ENCODE results near the gene CYP2E1.
A peak's percentile ranks its signal among the peaks of the same experiment; 100 is the strongest.
"Not testable (repeated sequence)": the region's sequence is repeated elsewhere in the genome, so short reads cannot be mapped to it uniquely, and the experiment has no call there.

Gene CYP2E1

DNA sequence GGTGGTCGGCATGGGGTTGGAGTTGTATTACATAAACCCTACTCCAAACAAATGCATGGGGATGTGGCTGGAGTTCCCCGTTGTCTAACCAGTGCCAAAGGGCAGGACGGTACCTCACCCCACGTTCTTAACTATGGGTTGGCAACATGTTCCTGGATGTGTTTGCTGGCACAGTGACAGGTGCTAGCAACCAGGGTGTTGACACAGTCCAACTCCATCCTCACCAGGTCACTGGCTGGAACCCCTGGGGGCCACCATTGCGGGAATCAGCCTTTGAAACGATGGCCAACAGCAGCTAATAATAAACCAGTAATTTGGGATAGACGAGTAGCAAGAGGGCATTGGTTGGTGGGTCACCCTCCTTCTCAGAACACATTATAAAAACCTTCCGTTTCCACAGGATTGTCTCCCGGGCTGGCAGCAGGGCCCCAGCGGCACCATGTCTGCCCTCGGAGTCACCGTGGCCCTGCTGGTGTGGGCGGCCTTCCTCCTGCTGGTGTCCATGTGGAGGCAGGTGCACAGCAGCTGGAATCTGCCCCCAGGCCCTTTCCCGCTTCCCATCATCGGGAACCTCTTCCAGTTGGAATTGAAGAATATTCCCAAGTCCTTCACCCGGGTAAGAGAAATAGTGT, at the start of gene CYP2E1:
Gene CYP2E1, plus strand, starts transcription at position 407 of the 632 bp plus-strand sequence. Its CDS starts 33 bp downstream, at position 440.
- DNase-seq (ENCODE audit: low read depth) = no peak

DNA sequence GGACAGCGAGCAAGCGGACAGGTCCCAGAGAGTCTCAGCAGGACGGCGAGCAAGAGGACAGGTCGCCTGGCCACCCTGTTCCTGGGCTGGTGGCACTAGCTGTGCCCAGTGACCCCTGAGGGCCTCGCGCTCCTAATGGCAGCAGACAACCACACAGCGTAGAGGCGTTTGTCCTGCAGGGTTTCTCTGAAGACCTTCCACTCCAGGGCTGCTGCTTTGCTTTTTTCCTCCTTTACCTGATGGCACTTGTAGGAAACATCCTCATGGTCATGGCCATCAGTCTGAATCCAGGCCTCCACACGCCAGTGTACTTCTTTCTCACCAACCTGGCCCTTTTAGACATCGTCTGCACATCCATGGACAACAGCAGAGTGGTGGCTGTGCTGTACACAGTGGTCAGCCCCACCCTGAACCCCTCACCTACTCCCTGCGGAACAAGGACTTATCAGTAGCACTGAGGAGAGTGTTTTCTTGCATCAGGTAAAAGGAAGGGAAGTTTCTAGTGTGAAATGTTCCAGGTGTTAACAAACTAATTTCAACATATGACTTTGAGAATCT, 46.0 kb upstream of the CYP2E1 start:
- DNase-seq (ENCODE audit: low read depth) = no peak

DNA sequence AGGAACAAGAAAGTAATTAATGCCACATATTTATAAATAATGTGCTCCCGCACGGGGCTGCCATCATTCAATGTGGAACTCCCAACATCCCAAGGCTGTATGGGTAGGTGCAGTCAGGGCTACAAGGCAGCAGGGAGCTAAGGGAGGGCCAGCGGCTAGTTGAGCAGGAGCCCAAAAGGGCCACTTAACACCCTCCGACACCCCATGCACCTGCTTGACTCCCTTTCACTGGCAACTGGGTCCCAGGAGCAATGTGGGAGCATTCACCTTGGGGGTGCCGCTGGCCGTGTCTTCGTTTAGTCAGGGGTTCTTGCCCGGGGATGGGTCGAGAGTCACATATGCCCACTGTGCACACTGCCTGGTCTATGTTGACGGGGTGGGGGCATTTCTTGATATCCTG, 45.5 kb upstream of the CYP2E1 start:
- no peak for DNase-seq (ENCODE audit: low read depth)

DNA sequence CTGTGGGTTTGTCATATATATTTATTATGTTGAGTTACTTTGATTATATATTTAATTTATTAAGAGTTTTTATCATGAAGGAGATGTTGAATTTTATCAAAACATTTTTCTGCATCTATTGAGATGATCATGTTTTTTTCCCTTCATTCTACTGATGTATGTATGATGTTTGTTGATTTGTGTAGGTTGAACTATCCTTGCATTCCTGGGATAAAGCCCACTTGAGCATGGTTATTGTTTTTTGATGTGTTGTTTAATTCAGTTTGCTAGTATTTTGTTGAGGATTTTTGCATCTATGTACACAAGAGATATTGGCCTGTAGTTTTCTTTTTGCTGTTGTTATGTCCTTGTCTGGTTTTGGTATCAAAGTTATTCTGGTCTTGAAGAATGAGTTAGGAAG, 42.3 kb upstream of the CYP2E1 start:
- no peak for DNase-seq (ENCODE audit: low read depth)

DNA sequence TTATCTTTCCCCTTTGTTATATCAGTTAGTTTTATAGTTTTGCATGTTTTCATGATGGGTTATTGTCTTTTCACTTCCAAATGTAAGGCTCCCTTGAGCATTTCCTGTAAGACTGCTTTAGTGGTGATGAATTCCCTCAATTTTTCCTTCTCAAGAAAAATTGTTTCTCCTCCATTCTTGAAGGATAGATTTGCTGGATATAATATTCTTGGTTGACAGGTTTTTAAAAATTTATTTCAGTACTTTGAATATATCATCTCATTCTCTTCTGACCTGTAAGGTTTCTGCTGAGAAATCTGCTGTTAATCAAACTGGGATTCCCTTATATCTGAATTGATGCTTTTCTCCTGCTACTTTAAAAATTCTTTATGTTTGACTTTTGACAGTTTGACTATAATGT, 40.1 kb upstream of the CYP2E1 start:
- DNase-seq (ENCODE audit: low read depth) = no peak

DNA sequence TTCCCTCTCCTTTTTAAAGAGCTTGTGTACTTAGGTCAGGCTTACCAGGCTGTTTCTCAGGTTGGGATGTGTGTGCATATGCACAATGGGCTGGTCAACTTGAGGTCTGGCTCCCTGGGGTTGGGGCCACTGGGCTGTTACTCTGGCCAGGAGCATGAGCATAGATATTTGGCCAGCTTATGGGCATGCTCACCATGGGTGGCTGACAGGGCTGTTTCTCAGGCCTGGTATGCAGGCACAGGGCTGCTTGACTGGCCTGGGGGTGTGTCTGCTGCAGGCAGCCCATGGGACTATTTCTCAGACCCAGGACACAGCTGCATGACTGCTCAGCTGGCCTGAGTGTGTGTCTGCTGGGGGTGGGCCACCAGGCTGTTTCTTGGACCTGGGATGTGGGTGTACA, 38.8 kb upstream of the CYP2E1 start:
- no peak for DNase-seq (ENCODE audit: low read depth)

DNA sequence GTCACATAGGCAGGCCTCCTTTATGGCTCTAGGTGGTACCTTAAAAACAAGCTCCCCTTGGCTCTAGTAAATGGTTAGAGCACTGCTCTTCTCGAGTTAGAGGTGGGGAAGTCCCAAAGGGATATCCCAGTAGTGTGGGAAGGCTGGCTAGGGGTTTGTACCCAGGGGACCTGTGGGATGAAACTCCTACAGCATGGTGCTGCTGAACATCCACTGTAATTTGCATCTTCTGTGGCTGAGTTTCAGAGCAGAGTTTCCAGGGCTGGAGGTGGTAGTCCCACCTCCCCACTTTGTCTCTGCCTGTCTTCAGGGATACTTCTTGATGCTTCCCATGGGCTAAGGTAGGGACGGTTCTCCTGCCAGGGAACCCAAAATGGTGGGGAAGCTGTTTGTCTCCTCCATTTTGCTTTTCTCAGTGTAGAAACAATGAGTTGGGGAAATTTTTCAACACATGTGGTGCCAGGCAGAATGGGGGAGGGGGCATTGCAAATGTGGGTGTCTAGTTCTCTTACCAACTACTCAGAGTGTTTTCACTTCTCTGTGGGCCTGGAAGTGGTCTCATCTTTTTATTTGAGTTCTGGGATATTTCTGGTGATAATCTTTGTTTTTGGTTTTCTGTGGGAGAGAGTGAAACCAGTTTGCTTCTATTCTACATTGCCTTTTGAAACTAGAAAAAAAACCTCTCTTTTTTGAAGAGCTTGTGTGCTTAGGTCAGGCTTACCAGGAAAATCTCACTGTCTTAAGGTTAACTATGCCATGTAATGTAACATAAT, 37.2 kb upstream of the CYP2E1 start:
- no peak for DNase-seq (ENCODE audit: low read depth)

DNA sequence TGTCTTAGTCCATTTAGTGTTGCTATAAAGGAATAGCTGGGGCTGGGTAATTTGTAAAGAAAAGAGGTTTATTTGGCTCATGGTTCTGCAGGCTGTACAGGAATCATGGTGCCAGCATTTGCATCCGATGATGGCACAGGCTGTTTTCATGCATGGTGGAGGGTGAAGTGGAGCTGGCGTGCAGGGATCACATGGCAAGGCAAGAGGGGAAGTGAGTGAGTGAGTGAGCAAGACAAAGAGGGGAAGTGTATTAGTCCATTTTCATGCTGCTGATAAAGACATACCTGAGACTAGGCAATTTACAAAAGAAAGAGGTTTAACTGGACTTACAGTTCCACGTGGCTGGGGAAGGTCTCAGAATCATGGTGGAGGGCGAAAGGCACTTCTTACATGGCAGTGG, 33.6 kb upstream of the CYP2E1 start:
- not testable (repeated sequence) for DNase-seq (ENCODE audit: low read depth)

DNA sequence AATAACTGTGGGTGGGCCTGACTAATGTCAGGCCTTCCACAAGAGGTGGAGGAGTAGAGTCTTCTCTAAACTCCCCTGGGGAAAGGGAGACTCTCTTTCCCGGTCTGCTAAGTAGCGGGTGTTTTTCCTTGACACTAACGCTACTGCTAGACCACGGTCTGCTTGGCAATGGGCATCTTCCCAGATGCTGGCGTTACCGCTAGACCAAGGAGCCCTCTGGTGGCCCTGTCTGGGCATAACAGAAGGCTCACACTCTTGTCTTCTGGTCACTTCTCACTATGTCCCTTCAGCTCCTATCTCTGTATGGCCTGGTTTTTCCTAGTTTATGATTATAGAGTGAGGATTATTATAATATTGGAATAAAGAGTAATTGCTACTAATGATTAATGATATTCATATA, 29.8 kb upstream of the CYP2E1 start:
- DNase-seq (ENCODE audit: low read depth) = not testable (repeated sequence)

DNA sequence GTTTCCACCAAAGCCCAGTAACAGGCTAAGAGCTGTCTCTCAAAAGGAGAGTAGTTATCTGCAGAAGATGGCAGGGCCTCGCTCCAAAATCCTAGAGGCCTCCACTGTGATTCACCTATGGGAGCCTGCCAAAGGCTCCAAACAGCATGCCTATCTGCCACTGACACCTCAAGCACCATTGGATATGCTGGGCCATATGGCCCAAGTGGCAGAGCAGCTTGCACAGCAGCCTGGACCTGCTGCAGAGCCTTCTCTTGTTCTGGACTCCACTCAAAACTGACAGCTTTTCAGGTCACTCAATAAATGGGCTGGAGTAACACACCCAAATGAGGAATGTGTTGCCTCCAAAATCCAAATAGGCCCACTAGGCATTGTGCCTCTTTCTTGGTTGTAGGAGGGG, 28.0 kb upstream of the CYP2E1 start:
- not testable (repeated sequence) for DNase-seq (ENCODE audit: low read depth)

DNA sequence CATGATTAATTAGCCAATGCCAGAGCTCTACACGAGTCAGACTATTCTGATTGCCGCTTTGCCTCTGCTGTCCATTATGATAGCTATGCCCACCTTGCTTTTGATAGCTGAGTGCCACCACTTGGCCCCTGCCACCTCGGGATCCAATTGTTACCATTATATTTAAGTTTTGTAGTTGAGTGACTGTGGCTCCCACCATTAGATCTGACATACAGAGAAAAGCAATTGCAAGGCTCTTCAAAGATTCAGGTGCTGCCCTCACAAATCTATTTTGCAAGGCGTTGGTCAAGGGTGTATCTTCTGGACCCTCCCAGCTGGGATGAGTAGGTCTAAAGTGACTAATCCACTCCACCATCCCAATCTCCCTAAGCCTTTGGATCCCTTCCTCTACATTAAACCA, 26.3 kb upstream of the CYP2E1 start:
- not testable (repeated sequence) for DNase-seq (ENCODE audit: low read depth)

DNA sequence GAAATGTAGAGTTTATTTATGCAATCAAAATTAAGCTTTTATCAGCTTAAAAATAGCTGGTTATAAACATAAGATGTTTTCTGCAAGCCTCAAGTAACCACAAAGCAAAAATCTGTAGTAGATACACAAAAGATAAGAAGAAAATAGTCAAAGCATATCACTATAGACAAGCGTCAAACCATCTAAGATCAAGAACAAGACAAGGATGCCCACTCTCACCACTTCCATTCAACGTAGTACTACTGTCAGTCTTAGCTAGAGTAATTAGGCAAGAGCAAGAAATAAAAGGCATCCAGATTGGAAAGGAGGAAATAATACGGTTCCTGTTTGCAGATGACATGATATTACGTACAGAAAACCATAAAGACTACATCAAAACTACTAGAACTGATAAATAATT, 17.5 kb upstream of the CYP2E1 start:
- no peak for DNase-seq (ENCODE audit: low read depth)

DNA sequence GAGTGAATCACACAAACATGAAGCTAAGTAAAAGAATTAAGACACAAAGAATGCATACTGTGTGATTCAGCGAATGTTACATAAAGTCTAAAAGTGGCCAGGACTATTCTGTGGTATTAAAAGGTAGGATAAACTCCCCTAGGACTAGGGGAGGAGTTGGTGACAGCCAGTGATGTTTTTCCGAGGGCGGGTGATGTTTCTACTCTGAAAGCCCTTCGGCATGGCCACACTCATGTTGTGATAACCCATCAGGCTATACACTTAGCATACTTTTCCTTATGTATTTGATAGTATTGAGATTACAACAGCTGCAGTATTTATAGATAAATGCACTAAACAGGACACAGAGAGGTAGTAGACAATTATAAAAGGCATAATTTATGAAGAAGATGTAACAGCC, 15.8 kb upstream of the CYP2E1 start:
- DNase-seq (ENCODE audit: low read depth) = no peak

DNA sequence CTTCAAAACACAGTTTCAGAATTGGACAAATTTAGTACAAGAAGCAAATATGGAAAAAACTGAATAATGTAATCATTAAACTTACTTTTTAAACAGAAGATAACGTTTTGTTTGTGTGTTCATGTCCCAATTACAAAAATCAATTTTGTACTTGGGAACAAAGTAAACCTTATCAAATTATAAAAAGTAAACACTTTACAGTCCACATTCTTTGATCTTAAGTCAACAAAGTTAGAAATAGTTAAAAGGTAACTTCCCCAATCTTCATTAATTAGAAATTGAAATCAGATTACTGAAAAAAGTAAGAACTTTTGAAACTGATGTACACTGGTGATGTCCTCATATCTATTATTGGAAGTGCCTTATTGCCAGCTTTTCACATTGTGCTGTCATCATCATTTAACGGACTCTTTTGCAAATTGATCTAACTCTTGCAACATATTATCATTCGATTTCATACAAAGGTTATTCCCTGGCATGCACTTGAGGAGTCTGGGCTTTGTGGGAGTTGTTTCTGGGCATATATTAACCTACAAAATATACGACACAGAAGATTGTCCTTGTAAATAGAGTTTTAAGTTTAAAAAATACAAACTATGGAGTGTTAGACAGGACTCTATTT, 15.1 kb upstream of the CYP2E1 start:
- DNase-seq (ENCODE audit: low read depth) = no peak

DNA sequence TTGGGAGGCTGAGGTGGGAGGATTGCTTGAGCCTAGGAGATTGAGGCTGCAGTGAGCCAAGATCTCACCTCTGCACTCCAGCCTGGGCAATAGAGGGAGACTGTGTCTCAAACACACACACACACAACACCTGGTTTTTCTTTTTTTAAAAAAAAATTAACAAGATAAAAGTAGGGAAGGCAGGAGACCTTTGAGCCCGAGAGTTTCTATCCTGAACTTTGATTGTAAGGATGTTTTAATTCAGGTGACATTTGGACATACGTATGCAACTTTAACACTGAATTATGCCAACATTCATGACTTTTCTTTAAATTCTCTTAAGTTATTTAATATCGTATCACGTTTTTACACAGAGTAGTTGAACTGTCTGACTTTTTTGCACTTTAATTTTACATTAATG, 11.7 kb upstream of the CYP2E1 start:
- DNase-seq (ENCODE audit: low read depth) = no peak

DNA sequence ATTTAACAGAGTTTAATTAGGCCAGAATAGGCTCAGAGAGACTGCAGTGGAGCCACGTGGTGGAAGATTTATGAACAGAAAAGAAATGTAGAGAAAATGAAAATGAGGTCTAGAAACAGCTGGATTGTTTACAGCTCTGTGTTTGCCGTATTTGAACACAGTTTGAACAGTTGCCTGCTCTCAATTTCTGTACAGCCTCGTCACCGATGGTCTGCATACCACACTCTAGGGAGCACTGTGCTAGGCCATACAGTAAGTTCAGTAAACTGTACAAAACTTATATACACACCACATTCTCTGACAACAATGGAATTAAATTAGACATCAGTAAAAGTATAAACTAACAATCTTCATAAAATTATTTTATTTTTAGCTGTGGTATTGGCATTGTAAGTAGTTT, 11.1 kb upstream of the CYP2E1 start:
- DNase-seq (ENCODE audit: low read depth) = no peak

DNA sequence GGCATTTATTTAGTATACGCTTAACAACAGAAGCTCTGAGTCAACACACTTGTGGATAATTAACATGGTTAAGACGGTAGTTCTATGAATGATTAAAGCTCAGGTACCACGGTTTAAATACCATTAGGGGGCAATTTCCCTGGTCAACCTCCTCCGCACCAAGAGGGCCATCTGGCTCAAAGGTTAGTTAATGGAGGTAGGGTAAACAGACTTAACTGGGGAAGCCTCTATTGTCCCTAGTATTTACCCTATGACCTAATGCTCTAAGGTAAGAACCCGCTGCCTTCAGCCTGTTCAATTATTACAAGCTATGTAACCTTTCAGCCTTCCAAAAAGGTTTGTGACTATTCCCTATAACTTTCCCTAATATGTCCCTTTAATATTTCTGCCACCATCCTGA, 8.6 kb upstream of the CYP2E1 start:
- DNase-seq (ENCODE audit: low read depth) = not testable (repeated sequence)

DNA sequence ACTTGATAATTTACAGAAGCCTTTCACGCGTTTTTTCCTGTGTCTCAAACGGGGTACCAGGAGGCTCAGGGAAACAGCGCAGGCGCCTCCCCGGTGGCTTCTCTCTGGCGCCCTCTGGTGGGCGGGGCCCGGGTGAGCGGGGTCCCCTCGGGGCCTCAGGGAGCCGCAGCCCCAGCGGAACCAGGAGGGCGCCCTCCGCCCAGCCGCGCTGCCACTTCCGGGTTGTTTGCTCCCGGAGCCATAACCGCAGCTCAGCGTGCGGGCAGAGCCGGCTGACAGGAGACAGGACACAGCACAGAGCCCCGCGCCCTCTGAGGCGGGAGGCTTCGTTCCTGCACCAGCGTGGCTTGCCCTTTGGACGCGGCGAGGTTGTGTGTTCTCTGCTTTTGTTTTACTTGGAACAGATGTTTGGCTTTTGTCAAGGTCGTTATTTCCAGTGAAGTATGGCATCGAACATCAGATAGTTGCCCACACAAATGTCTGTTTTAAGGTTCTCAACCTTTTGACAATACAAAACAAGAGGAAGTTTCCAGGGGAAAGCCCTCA, 6.9 kb upstream of the CYP2E1 start:
- peak; percentile 35 for DNase-seq (ENCODE audit: low read depth)

DNA sequence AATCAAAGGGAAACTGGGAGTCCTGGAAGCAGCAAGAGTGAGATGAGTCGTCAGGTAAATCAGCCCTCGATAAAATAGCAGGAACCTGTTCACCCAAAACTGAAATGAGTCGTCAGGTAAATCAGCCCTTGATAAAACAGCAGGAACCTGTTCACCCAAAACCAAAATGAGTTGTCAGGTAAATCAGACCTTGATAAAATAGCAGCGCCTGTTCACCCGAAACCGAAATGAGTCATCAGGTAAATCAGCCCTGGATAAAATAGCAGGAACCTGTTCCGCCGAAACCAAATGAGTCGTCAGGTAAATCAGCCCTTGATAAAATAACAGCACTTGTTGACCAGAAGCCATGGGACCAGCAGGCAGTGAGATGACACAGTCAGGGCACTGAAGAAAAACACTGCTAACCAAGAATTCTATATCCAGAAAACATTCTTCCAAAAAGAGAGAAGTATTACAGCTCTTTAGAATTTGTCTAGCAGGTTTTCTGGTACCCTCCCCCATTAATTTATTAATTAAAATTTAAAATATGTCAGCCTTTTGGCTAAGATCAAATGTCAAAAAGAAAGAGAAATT, 3.4 kb upstream of the CYP2E1 start:
- DNase-seq (ENCODE audit: low read depth) = no peak

DNA sequence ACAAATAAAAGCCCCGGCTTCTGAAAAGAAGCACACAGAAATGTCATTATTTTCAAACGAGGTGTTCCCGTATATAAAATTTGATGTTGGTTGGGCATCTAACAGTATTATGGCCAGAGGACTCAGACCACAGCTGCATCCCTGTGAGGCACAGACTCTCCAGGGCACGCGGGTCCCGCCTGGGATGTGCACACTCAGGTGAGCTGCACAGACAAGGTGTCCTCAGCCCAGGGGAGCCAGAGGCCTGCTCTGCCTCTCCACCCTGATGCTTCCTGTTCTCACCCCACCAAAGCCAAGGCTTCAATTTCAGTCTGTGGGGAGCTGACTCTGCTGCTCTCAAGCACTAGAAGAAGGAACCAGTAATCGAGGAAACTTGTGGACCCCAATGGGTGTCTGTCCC, 1.7 kb upstream of the CYP2E1 start:
- DNase-seq (ENCODE audit: low read depth) = no peak

DNA sequence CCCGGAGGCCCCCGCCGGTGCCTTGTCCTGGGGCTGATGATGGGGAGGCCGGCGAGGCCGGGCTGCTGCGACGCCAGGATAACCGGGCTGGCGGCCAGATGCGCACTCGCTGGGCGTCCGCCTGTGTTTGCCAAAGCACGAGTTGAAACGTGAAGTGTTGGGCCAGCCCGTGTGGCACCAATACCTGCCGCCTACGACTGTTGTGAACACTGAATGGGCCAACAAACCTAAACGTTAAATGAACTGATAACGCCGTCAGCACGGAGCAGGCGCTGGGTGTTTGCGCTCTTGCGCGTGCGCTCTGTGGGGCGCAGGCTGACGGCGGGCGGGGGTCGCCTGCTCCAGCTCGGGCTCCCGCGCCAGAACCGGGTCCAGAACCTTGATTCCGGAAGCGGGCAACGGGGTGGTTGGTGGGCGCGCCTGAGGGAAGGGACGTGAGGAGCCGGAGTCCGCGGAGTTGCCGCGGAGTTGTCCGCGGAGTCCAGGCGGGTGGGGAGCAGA, 658 bp downstream of the CYP2E1 start:
- DNase-seq (ENCODE audit: low read depth) = no peak

DNA sequence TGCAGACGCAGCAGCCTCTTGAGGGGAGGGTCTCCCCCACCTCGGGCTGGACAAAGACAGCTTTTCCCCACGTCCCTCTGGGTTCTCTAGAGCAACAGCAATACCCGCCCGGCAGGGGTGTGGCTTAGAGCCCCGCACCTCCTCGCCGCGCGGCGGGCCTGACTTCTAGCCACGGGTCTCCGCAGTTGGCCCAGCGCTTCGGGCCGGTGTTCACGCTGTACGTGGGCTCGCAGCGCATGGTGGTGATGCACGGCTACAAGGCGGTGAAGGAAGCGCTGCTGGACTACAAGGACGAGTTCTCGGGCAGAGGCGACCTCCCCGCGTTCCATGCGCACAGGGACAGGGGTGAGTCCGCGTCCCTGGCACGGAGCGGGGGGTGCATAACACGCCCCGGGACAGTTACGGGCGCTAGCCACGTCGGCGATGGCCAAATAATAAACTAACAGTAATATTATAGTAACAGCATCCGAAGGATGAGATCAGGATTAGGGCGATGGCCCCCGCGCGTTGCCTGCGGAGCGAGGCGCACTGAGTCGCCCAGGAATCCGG, 1.2 kb downstream of the CYP2E1 start:
- DNase-seq (ENCODE audit: low read depth) = no peak
